ENCODE measurements around the gene CDV3.

CDV3 gene

GRCh38 chr3:133608388-133608787 is 34.9 kb downstream of the CDV3 start:
- TF ChIP-seq CTCF (conservative IDR thresholded peaks at IDR 0.05): no peak

GRCh38 chr3:133610031-133610430 is 36.5 kb downstream of the CDV3 start:
- TF ChIP-seq CTCF (conservative IDR thresholded peaks at IDR 0.05): no peak
- no peak overlapping the region for H3K27ac ChIP-seq

More at GRCh38 chr3:133608388-133608787, 34.9 kb downstream of the CDV3 start:
- H3K27ac ChIP-seq: no peak overlapping the region

GRCh38 chr3:133611534-133611933 is 38.0 kb downstream of the CDV3 start:
- H3K27ac ChIP-seq: no peak overlapping the region
- TF ChIP-seq CTCF (conservative IDR thresholded peaks at IDR 0.05): no peak

DNA sequence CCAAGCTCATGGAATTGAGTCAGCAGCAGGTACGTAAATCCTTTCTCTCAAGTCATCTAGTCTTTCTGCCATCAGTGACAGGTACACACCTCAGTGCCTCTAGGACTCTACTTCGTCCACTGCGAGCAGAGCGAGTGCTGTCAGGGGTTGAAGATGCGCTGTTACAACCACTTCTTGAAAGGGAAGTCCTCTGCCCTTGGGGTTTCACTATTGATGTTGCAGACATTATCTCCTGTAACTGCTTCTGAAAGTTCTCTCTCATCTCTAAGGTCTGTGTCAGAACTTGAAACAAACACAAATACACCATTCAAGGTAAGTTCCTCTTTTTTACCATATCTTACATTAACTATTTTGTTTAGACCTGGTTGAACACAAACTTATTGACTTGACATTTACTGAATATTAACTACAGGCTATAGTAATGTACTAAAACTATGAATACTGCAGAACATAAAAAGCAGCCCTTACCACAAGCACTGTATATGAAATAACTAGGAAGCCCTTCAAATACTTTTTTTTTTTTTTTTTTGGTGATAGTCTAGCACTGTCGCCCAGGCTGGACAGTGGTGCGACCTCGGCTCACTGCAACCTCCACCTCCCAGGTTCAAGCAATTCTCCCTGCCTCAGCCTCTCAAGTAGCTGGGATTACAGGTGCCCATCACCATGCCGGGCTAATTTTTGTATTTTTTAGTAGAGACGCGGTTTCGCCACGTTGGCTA is 46.7 kb downstream of the CDV3 start:
- H3K27ac ChIP-seq: no peak overlapping the region
- no peak for TF ChIP-seq CTCF (conservative IDR thresholded peaks at IDR 0.05)

GRCh38 chr3:133627789-133628188 is 54.3 kb downstream of the CDV3 start:
- no peak for TF ChIP-seq CTCF (conservative IDR thresholded peaks at IDR 0.05)
- H3K27ac ChIP-seq: no peak overlapping the region

- no peak overlapping the region for H3K27ac ChIP-seq
Observed at GRCh38 chr3:133629146-133629545, 55.7 kb downstream of the CDV3 start.

DNA sequence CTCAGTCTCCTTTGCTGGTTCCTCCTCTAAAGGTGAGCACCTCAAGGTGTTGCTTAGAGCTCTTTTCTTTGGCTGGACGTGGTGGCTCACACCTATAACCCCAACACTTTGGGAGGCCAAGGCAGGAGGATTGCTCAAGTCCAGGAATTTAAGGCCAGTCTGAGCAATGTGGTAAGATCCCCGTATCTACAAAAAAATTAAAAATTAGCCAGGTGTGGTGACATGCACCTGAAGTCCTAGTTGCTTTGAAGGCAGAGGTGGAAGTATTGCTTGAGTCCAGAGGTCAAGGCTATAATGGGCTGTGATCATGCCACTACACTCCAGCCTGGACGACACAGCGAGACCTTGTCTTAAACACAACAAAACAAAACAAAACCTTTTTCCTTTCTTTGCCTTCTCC is 60.0 kb downstream of the CDV3 start:
- TF ChIP-seq CTCF (conservative IDR thresholded peaks at IDR 0.05): no peak
- H3K27ac ChIP-seq: no peak overlapping the region

More at GRCh38 chr3:133629146-133629545, 55.7 kb downstream of the CDV3 start:
- no peak for TF ChIP-seq CTCF (conservative IDR thresholded peaks at IDR 0.05)

Measured in VCaP (cell line).